ENCODE data around the gene RBM10. TPM values are rescaled to one million over a fixed set of nuclear protein-coding genes. Genes with fewer than 3 reads are reported as not detected.

The RBM10 gene
- total RNA-seq, 1 experiment from 2014 or later, result 55.8 TPM

GRCh38 chrX:47160781-47161180 is 15.8 kb downstream of the RBM10 start:
- Histone ChIP-seq H3K4me1 (ENCODE audit: insufficient read depth, low read length) (no peaks in the 10 kb centered on the region), H4K91ac (ENCODE audit: insufficient read length, low read depth, low read length) (no peak overlapping the region), H4K20me1 (ENCODE audit: control insufficient read depth, insufficient read depth, insufficient read length) (no peaks in the 10 kb centered on the region), H3K27me3 (ENCODE audit: insufficient read depth, low read length) (no peaks in the 10 kb centered on the region), H3K18ac (ENCODE audit: insufficient read length, low read depth, low read length) (no peak overlapping the region), H3K23me2 (ENCODE audit: insufficient read length, low read depth, low read length, poor library complexity, severe bottlenecking) (no peaks in the 10 kb centered on the region), H3K9ac (ENCODE audit: extremely low read depth, insufficient read length, low read length) (no peak overlapping the region), H3K56ac (ENCODE audit: insufficient read length, low read depth, low read length) (no peak overlapping the region), H4K8ac (replicated peaks; ENCODE audit: insufficient read length, low read depth, low read length) (no peak overlapping the region), H2BK20ac (ENCODE audit: low read depth, low read length, poor library complexity, severe bottlenecking) (no peak overlapping the region), H2BK5ac (ENCODE audit: insufficient read length, low read length) (no peak overlapping the region), H3K14ac (ENCODE audit: insufficient read depth, low read length) (no peak overlapping the region), H3K79me2 (ENCODE audit: insufficient read depth, low read length) (no peaks in the 10 kb centered on the region; the same call in 1 of the 2 replicates), H3K9me3 (ENCODE audit: control insufficient read depth, low read depth, low read length) (no peaks in the 10 kb centered on the region), H3K27ac (ENCODE audit: insufficient read length, low read depth, low read length) (no peak overlapping the region), H4K5ac (ENCODE audit: insufficient read length, low read depth, low read length) (no peak overlapping the region), H2BK12ac (ENCODE audit: insufficient read length, low read depth, low read length) (no peak overlapping the region), H3K4ac (ENCODE audit: low read depth, low read length) (no peak overlapping the region), H3K4me2 (ENCODE audit: insufficient read depth, insufficient read length, low read length) (no peak overlapping the region), H3K79me1 (ENCODE audit: insufficient read depth, low read depth, low read length, poor library complexity, severe bottlenecking) (no peaks in the 10 kb centered on the region), H2AK5ac (ENCODE audit: insufficient read length, low read length) (no peak overlapping the region), H2AFZ (ENCODE audit: low read length) (no peak overlapping the region), H3K23ac (ENCODE audit: insufficient read length, low read depth, low read length) (no peak overlapping the region), H2BK120ac (ENCODE audit: low read depth, low read length, poor library complexity, severe bottlenecking) (no peak overlapping the region), H3T11ph (ENCODE audit: low read length) (no peak overlapping the region), H2BK15ac (ENCODE audit: low read depth, low read length) (no peak overlapping the region)
- no CpG with 5 or more reads among the region's 4 CpGs for WGBS (ENCODE audit: extremely low coverage, insufficient read length, low lambda C conversion rate)
- H3K27me3 Mint-ChIP-seq (ENCODE audit: low read depth), result no peaks in the 10 kb centered on the region
- DNase-seq, result no peak
- peaks cover 64 to 76% of the 10 kb centered on the region in 2 experiments for H3K9me3 Mint-ChIP-seq
- peak overlapping the region in 1 of 3 experiments; percentile 32; a peak in 1 of 7 replicates for H3K27ac Mint-ChIP-seq
- H3K4me1 Mint-ChIP-seq, result no peaks in the 10 kb centered on the region
- H3K36me3 Mint-ChIP-seq (ENCODE audit: insufficient read depth in 1 of 3, low read depth in 3 of 3), result peaks cover 40 to 55% (median 50%) of the 10 kb centered on the region in 3 experiments
- no peak for TF ChIP-seq CTCF (conservative IDR thresholded peaks at IDR 0.05)
- no peak overlapping the region for H3K4me3 Mint-ChIP-seq
